ENCODE data around the gene OSGIN1.

OSGIN1 gene

GRCh38 chr16:83911290-83911689 is 41.8 kb upstream of the OSGIN1 start:
- DNase-seq (no peak), ATAC-seq (ENCODE audit: insufficient read depth, low read depth) (no peak)
- H3K9me3 ChIP-seq (ENCODE audit: insufficient read depth, low read length, severe bottlenecking) = no peaks in the 10 kb centered on the region
- no peaks in the 10 kb centered on the region for H3K79me2 ChIP-seq (ENCODE audit: insufficient read depth, low read length)
- TF ChIP-seq EZH2 (IDR thresholded peaks at IDR 0.05; ENCODE audit: borderline replicate concordance, low read depth, low read length, severe bottlenecking) (no peak), CTCF (IDR thresholded peaks at IDR 0.05; ENCODE audit: borderline replicate concordance, extremely low read depth, low read length, poor library complexity, severe bottlenecking) (no peak)
- H3K36me3 ChIP-seq (ENCODE audit: insufficient read depth, low read length) = peaks cover 61% of the 10 kb centered on the region
- no peaks in the 10 kb centered on the region for H3K27me3 ChIP-seq (ENCODE audit: insufficient read depth, low read length, poor library complexity)
- no peak overlapping the region for H3K4me2 ChIP-seq (ENCODE audit: insufficient read depth, low read length)
- peaks cover 6% of the 10 kb centered on the region; the same call in 1 of the 2 replicates for H4K20me1 ChIP-seq (ENCODE audit: insufficient read depth, low read length)
- no peaks in the 10 kb centered on the region for H3K4me1 ChIP-seq (ENCODE audit: insufficient read depth, low read length)
- no peak overlapping the region for H3K27ac ChIP-seq (ENCODE audit: low read length)
- no peak overlapping the region for H3K4me3 ChIP-seq (ENCODE audit: low read depth in 1 of 2, low read length in 2 of 2)
- no peak overlapping the region for H3K9ac ChIP-seq (ENCODE audit: low read depth, low read length)
- no peak overlapping the region for H2AFZ ChIP-seq (ENCODE audit: low read depth, low read length)

GRCh38 chr16:83912519-83913244 is 40.4 kb upstream of the OSGIN1 start:
- no peak for DNase-seq
- H4K20me1 ChIP-seq (ENCODE audit: insufficient read depth, low read length) = peaks cover 6% of the 10 kb centered on the region; the same call in 1 of the 2 replicates
- no peaks in the 10 kb centered on the region for H3K27me3 ChIP-seq (ENCODE audit: insufficient read depth, low read length, poor library complexity)
- H3K27ac ChIP-seq (ENCODE audit: low read length) = no peak overlapping the region
- H3K4me2 ChIP-seq (ENCODE audit: insufficient read depth, low read length) = no peak overlapping the region
- no peaks in the 10 kb centered on the region for H3K9me3 ChIP-seq (ENCODE audit: insufficient read depth, low read length, severe bottlenecking)
- peaks cover 62% of the 10 kb centered on the region for H3K36me3 ChIP-seq (ENCODE audit: insufficient read depth, low read length)
- no peak overlapping the region for H3K4me3 ChIP-seq (ENCODE audit: low read depth in 1 of 2, low read length in 2 of 2)
- H3K79me2 ChIP-seq (ENCODE audit: insufficient read depth, low read length) = no peaks in the 10 kb centered on the region
- H3K9ac ChIP-seq (ENCODE audit: low read depth, low read length) = no peak overlapping the region
- H2AFZ ChIP-seq (ENCODE audit: low read depth, low read length) = no peak overlapping the region
- ATAC-seq (ENCODE audit: insufficient read depth, low read depth) = no peak
- H3K4me1 ChIP-seq (ENCODE audit: insufficient read depth, low read length) = no peaks in the 10 kb centered on the region
- TF ChIP-seq CTCF (IDR thresholded peaks at IDR 0.05; ENCODE audit: borderline replicate concordance, extremely low read depth, low read length, poor library complexity, severe bottlenecking) = no peak
- TF ChIP-seq EZH2 (IDR thresholded peaks at IDR 0.05; ENCODE audit: borderline replicate concordance, low read depth, low read length, severe bottlenecking) = no peak

DNA sequence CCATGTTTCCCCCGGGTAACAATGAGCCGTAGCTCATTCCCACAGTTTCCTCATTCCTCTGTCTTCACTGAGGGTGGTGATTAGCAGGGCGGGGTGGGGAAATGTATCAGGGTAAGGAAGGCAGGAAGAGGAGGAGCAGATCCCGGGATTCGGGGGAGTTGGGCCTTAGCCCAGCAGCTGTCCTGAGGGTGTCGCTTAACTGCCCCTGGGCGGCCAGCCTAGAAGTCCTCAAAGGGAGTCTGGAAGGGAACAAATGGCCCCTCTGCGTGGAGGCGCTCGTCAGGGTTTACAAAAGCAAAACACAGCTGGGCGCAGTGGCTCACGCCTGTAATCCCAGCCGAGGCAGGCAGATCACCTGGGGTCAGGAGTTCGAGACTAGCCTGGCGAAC is 39.8 kb upstream of the OSGIN1 start:
- H3K4me1 ChIP-seq (ENCODE audit: insufficient read depth, low read length) = no peaks in the 10 kb centered on the region
- H4K20me1 ChIP-seq (ENCODE audit: insufficient read depth, low read length) = peaks cover 6% of the 10 kb centered on the region; the same call in 1 of the 2 replicates
- H3K27ac ChIP-seq (ENCODE audit: low read length) = no peak overlapping the region
- ATAC-seq (ENCODE audit: insufficient read depth, low read depth) (no peak), DNase-seq (no peak)
- no peaks in the 10 kb centered on the region for H3K9me3 ChIP-seq (ENCODE audit: insufficient read depth, low read length, severe bottlenecking)
- H3K79me2 ChIP-seq (ENCODE audit: insufficient read depth, low read length) = no peaks in the 10 kb centered on the region
- no peak overlapping the region for H3K4me3 ChIP-seq (ENCODE audit: low read depth in 1 of 2, low read length in 2 of 2)
- H2AFZ ChIP-seq (ENCODE audit: low read depth, low read length) = no peak overlapping the region
- H3K4me2 ChIP-seq (ENCODE audit: insufficient read depth, low read length) = no peak overlapping the region
- no peak overlapping the region for H3K9ac ChIP-seq (ENCODE audit: low read depth, low read length)
- H3K36me3 ChIP-seq (ENCODE audit: insufficient read depth, low read length) = peaks cover 66% of the 10 kb centered on the region
- TF ChIP-seq CTCF (IDR thresholded peaks at IDR 0.05; ENCODE audit: borderline replicate concordance, extremely low read depth, low read length, poor library complexity, severe bottlenecking) (no peak), EZH2 (IDR thresholded peaks at IDR 0.05; ENCODE audit: borderline replicate concordance, low read depth, low read length, severe bottlenecking) (no peak)
- no peaks in the 10 kb centered on the region for H3K27me3 ChIP-seq (ENCODE audit: insufficient read depth, low read length, poor library complexity)
